Activated T-cell treated with anti-CD3 and anti-CD28 coated beads, Interleukin-2, amount 50 U/mL, for 72 hours (primary cell): ENCODE results near the gene ZFYVE19. TPM values are rescaled to one million over a fixed set of nuclear protein-coding genes. Genes with fewer than 3 reads are reported as not detected.

Source experiments
- total RNA-seq, 2 donors: library from RNA; stranded (reverse); gene quantifications; one replicate each; pipeline ENCODE4 v1.2.3, GENCODE V29; 2022

Gene ZFYVE19
- total RNA-seq, 2 donors from 2014 or later: 24.1 to 29.8 TPM

Other genes starting within 250 kb of the ZFYVE19 start
- 10 to 100 TPM; 34.8 to 38.1 TPM for gene CCDC32, start 242.0 kb upstream of the ZFYVE19 start, total RNA-seq
- gene RPUSD2, start 237.8 kb upstream of the ZFYVE19 start, total RNA-seq: 10 to 100 TPM; 11.3 to 12.9 TPM
- 10 to 100 TPM; 32.5 to 34.1 TPM for gene KNL1, start 212.8 kb upstream of the ZFYVE19 start, total RNA-seq
- gene RAD51, start 111.9 kb upstream of the ZFYVE19 start, total RNA-seq: 10 to 100 TPM; 49.9 to 73.2 TPM
- 10 to 100 TPM; 28.0 to 30.7 TPM for gene RMDN3, start 51.8 kb upstream of the ZFYVE19 start, total RNA-seq
- 10 to 100 TPM; 40.9 to 44.8 TPM for gene GCHFR, start 43.0 kb upstream of the ZFYVE19 start, total RNA-seq
- 1 to 10 TPM; 1.6 to 1.7 TPM for gene C15orf62, start 37.1 kb upstream of the ZFYVE19 start, total RNA-seq
- gene DNAJC17, start 384 bp downstream of the ZFYVE19 start, total RNA-seq: 10 to 100 TPM; 26.3 to 37.3 TPM
- not detected for gene PPP1R14D, start 21.6 kb downstream of the ZFYVE19 start, total RNA-seq
- gene SPINT1, start 37.0 kb downstream of the ZFYVE19 start, total RNA-seq: 10 to 100 TPM; 17.3 to 19.4 TPM
- under 1 TPM; 0.14 to 0.23 TPM for gene RHOV, start 67.1 kb downstream of the ZFYVE19 start, total RNA-seq
- gene VPS18, start 87.4 kb downstream of the ZFYVE19 start, total RNA-seq: 10 to 100 TPM; 10.7 to 12.1 TPM
- under 1 TPM; 0.12 to 0.19 TPM for gene DLL4, start 122.3 kb downstream of the ZFYVE19 start, total RNA-seq
- 10 to 100 TPM; 77.8 to 83.0 TPM for gene CHAC1, start 146.4 kb downstream of the ZFYVE19 start, total RNA-seq